ENCODE data around the gene EXOC3.

The EXOC3 gene

DNA sequence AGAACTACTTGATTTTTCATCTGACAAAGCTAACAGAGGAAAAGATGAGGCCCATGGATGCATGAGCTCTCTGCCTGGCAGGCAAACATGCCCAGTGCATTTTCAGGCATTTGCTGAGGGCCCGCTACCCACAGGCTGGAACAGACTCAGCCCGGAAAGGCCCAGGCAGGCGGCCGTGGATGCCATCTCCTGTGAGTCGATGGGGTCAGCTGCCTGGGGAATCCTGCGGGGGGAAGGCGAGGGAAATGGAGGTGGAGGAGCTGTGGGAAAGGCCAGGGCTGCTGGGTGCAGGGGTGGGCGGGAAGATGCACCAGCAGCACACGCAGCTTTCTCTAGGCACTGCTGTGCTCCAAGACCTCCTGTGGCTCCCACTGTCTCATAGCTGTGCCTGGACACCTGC lies 67.5 kb downstream of the EXOC3 start:
- Histone ChIP-seq H4K20me1 (ENCODE audit: insufficient read depth, low read length) (no peaks in the 10 kb centered on the region), H3K9me3 (ENCODE audit: insufficient read depth, low read length) (no peaks in the 10 kb centered on the region), H3K27me3 (ENCODE audit: low read depth, low read length) (no peaks in the 10 kb centered on the region), H3K4me1 (ENCODE audit: low read length) (no peaks in the 10 kb centered on the region), H3K4me2 (ENCODE audit: low read length) (no peak overlapping the region), H2AFZ (ENCODE audit: low read depth, low read length) (no peak overlapping the region), H3K27ac (ENCODE audit: low read length) (no peak overlapping the region), H3K4me3 (ENCODE audit: low read length) (no peak overlapping the region), H3K79me2 (ENCODE audit: low read length) (no peaks in the 10 kb centered on the region), H3K9ac (ENCODE audit: low read length) (no peak overlapping the region), H3K36me3 (replicated peaks; ENCODE audit: low read depth, low read length) (no peaks in the 10 kb centered on the region)
- no peak for TF ChIP-seq EZH2phosphoT487 (IDR thresholded peaks at IDR 0.05; ENCODE audit: low read depth)
- TF ChIP-seq, protein P1, sequence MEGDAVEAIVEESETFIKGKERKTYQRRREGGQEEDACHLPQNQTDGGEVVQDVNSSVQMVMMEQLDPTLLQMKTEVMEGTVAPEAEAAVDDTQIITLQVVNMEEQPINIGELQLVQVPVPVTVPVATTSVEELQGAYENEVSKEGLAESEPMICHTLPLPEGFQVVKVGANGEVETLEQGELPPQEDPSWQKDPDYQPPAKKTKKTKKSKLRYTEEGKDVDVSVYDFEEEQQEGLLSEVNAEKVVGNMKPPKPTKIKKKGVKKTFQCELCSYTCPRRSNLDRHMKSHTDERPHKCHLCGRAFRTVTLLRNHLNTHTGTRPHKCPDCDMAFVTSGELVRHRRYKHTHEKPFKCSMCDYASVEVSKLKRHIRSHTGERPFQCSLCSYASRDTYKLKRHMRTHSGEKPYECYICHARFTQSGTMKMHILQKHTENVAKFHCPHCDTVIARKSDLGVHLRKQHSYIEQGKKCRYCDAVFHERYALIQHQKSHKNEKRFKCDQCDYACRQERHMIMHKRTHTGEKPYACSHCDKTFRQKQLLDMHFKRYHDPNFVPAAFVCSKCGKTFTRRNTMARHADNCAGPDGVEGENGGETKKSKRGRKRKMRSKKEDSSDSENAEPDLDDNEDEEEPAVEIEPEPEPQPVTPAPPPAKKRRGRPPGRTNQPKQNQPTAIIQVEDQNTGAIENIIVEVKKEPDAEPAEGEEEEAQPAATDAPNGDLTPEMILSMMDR (IDR thresholded peaks at IDR 0.05; ENCODE audit: low read depth, low read length) = no peak

DNA sequence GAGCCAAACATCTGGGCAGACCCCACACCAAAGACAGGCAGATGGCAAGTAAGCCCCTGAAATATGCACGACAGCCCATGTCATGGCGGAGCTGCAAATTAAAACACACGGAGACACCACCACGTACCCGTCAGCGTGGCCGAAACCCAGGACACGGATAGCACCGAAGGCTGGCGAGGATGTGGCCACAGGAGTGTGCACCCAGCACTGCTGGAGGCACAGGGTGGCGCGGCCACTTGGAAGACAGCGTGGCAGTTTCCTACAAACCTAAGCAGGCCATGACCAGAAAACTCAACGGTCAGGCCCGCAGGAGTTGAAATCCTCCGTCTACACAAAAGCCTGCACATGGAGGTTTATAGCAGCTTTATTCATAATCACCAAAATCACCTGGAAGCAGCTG lies 68.5 kb downstream of the EXOC3 start:
- Histone ChIP-seq H3K36me3 (replicated peaks; ENCODE audit: low read depth, low read length) (no peaks in the 10 kb centered on the region), H3K4me1 (ENCODE audit: low read length) (no peaks in the 10 kb centered on the region), H3K79me2 (ENCODE audit: low read length) (no peaks in the 10 kb centered on the region), H3K9ac (ENCODE audit: low read length) (no peak overlapping the region), H3K27ac (ENCODE audit: low read length) (no peak overlapping the region), H3K4me3 (ENCODE audit: low read length) (no peak overlapping the region), H3K9me3 (ENCODE audit: insufficient read depth, low read length) (no peaks in the 10 kb centered on the region), H3K27me3 (ENCODE audit: low read depth, low read length) (no peaks in the 10 kb centered on the region), H2AFZ (ENCODE audit: low read depth, low read length) (no peak overlapping the region), H4K20me1 (ENCODE audit: insufficient read depth, low read length) (no peaks in the 10 kb centered on the region), H3K4me2 (ENCODE audit: low read length) (no peak overlapping the region)
- TF ChIP-seq, protein P1 (IDR thresholded peaks at IDR 0.05; ENCODE audit: low read depth, low read length) = no peak
- TF ChIP-seq EZH2phosphoT487 (IDR thresholded peaks at IDR 0.05; ENCODE audit: low read depth) = no peak

DNA sequence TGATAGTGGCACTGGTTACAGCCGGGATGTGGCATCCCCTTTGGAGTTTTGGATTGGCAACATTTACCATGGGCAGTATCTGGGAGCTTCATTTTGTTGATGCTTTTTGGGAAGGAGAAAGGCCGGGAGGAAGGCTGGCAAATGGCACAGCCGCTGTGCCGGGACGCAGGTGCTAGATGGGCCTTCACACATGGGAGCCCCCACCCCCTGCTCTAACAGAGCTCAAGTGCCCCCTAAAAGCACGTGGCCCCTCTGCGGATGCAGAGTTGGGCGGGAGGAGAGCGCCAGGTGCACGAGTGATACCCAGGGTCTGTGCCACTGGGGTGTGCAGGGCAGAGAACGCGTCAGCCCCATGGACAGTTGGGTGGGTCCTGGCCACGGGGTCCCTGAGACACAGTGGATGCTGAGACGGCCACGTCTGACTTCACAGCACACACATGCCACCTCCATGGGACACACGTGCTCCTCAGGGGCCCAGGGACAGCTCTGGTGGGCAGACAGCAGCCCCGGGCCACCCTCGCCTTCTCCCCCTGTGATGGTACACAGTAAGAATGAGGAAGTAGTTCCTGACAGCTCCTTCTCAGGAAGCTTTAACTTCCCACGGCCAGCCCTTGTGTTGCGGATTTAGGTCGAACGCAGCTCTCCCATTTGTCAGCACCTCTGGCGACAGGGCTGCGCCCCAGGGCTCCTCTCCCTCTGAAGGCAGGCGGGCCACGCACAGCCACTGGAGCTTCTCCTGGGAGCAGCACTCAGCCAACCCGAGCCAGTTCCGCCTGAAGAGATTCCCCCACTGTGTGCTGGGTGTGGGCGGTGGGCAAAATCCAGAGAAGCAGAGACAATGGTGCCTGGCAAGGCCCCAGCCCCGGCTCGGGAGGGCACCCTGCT lies 70.5 kb downstream of the EXOC3 start:
- Histone ChIP-seq H3K4me3 (ENCODE audit: low read length) (no peak overlapping the region), H3K4me2 (ENCODE audit: low read length) (no peak overlapping the region), H2AFZ (ENCODE audit: low read depth, low read length) (no peak overlapping the region), H3K36me3 (replicated peaks; ENCODE audit: low read depth, low read length) (no peaks in the 10 kb centered on the region), H3K4me1 (ENCODE audit: low read length) (no peaks in the 10 kb centered on the region), H3K9ac (ENCODE audit: low read length) (no peak overlapping the region), H3K27me3 (ENCODE audit: low read depth, low read length) (no peaks in the 10 kb centered on the region), H3K79me2 (ENCODE audit: low read length) (no peaks in the 10 kb centered on the region), H4K20me1 (ENCODE audit: insufficient read depth, low read length) (no peaks in the 10 kb centered on the region), H3K27ac (ENCODE audit: low read length) (no peak overlapping the region), H3K9me3 (ENCODE audit: insufficient read depth, low read length) (no peaks in the 10 kb centered on the region)
- TF ChIP-seq, protein P1 (IDR thresholded peaks at IDR 0.05; ENCODE audit: low read depth, low read length) = no peak
- TF ChIP-seq EZH2phosphoT487 (IDR thresholded peaks at IDR 0.05; ENCODE audit: low read depth) = no peak

GRCh38 chr5:514101-514485 lies 71.1 kb downstream of the EXOC3 start:
- Histone ChIP-seq H3K4me3 (ENCODE audit: low read length) (no peak overlapping the region), H3K36me3 (replicated peaks; ENCODE audit: low read depth, low read length) (no peaks in the 10 kb centered on the region), H3K79me2 (ENCODE audit: low read length) (no peaks in the 10 kb centered on the region), H3K4me1 (ENCODE audit: low read length) (no peaks in the 10 kb centered on the region), H2AFZ (ENCODE audit: low read depth, low read length) (no peak overlapping the region), H3K27ac (ENCODE audit: low read length) (no peak overlapping the region), H3K9me3 (ENCODE audit: insufficient read depth, low read length) (no peaks in the 10 kb centered on the region), H3K4me2 (ENCODE audit: low read length) (no peak overlapping the region), H4K20me1 (ENCODE audit: insufficient read depth, low read length) (no peaks in the 10 kb centered on the region), H3K27me3 (ENCODE audit: low read depth, low read length) (no peaks in the 10 kb centered on the region), H3K9ac (ENCODE audit: low read length) (no peak overlapping the region)
- TF ChIP-seq, protein P1 (IDR thresholded peaks at IDR 0.05; ENCODE audit: low read depth, low read length) = no peak
- TF ChIP-seq EZH2phosphoT487 (IDR thresholded peaks at IDR 0.05; ENCODE audit: low read depth) = no peak
